Vagina (tissue), 2 donors: ENCODE measurements around the gene PROKR2.

Experiments used
- CTCF ChIP-seq, 3 experiments: fragments of 450-650 bp in 2 of 3; fragments of 200-600 bp in 1 of 3; sonication (generic) in 1 of 3; IDR thresholded peaks; one replicate each; pipeline ENCODE4 v1.5.1; 2017 to 2019; ENCODE audit warnings: antibody characterized with exemption in 3 of 3, mild to moderate bottlenecking in 2 of 3, moderate library complexity in 2 of 3
- POLR2A ChIP-seq, 2 donors: fragments of 450-650 bp; IDR thresholded peaks; one replicate each; pipeline ENCODE4 v1.6.1; 2017; ENCODE audit warnings: antibody characterized with exemption in 2 of 2, mild to moderate bottlenecking in 2 of 2, moderate library complexity in 2 of 2
- POLR2AphosphoS5 ChIP-seq, 2 donors: sonication (generic); formaldehyde crosslinking; IDR thresholded peaks; one replicate each; pipeline ENCODE4 v1.9.0; 2017; ENCODE audit warnings: antibody characterized with exemption in 2 of 2, mild to moderate bottlenecking in 2 of 2, low read depth in 1 of 2; ENCODE audit not compliant: insufficient read depth in 1 of 2

GRCh38 chr20:5312518-5312917 is 4.2 kb downstream of the PROKR2 start:
- TF ChIP-seq CTCF (IDR thresholded peaks at IDR 0.05) (no peak), POLR2AphosphoS5 (IDR thresholded peaks at IDR 0.05; ENCODE audit: insufficient read depth in 1 of 2, low read depth in 1 of 2) (no peak), POLR2A (IDR thresholded peaks at IDR 0.05) (no peak)
